DOHH2 (cell line): ENCODE measurements around the gene MTCH1.

Experiments used
- EZH2phosphoT487 ChIP-seq: fragments of 200-600 bp; sonication (generic); IDR thresholded peaks from 2 replicates; pipeline ENCODE4 v1.6.1; 2017; ENCODE audit warnings: borderline replicate concordance, mild to moderate bottlenecking, antibody characterized with exemption, low read length, moderate library complexity, mixed read lengths
- TF ChIP-seq, protein P1 (sequence below): fragments of 200-600 bp; sonication (generic); IDR thresholded peaks from one replicate; pipeline ENCODE4 v1.5.1; 2014; ENCODE audit warnings: antibody characterized with exemption, mild to moderate bottlenecking, low read depth, low read length; ENCODE audit not compliant: poor library complexity, severe bottlenecking

DNA sequence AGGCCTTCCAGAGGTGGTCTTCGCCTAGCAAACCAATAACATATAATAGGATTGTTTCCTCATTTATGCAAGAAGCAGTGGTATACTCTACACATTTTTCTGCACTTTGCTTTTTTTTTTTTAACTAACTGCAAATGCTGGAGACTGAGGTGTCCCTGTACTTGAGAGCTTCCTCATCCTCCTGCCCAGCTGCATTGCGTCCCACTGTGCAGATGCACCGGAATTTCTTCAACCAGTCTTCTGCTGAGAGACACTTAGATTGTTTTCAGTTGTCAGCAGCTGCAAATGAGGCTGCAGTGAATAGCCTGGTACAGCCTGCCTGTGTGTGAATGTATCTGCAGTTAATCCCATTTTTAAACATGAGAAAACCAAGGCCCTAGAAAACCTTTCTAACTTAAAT, 31.0 kb upstream of the MTCH1 start:
- TF ChIP-seq, protein P1, sequence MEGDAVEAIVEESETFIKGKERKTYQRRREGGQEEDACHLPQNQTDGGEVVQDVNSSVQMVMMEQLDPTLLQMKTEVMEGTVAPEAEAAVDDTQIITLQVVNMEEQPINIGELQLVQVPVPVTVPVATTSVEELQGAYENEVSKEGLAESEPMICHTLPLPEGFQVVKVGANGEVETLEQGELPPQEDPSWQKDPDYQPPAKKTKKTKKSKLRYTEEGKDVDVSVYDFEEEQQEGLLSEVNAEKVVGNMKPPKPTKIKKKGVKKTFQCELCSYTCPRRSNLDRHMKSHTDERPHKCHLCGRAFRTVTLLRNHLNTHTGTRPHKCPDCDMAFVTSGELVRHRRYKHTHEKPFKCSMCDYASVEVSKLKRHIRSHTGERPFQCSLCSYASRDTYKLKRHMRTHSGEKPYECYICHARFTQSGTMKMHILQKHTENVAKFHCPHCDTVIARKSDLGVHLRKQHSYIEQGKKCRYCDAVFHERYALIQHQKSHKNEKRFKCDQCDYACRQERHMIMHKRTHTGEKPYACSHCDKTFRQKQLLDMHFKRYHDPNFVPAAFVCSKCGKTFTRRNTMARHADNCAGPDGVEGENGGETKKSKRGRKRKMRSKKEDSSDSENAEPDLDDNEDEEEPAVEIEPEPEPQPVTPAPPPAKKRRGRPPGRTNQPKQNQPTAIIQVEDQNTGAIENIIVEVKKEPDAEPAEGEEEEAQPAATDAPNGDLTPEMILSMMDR = no peak
- no peak for TF ChIP-seq EZH2phosphoT487
